A549 (cell line): ENCODE data around the gene CBARP. TPM values are rescaled to one million over a fixed set of nuclear protein-coding genes. Genes with fewer than 3 reads are reported as not detected.

ENCODE experiments used
- ATAC-seq, 2 experiments: fragments of 200-7000 bp in 1 of 2; fragments of >200 bp in 1 of 2; cut with Nextera tagmentation in 1 of 2; cut with Tn5 transposase in 1 of 2; 3 replicates each; pipeline versions ENCODE4 v1.8.0 to v1.9.1; 2018 to 2020; ENCODE audit warnings: mild to moderate bottlenecking in 1 of 2, moderate library complexity in 1 of 2
- CTCF ChIA-PET: fragments of 300-600 bp; sonication (Branson Sonifier 250); formaldehyde crosslinking; extraction: SDS; loops from one replicate; lab custom pipeline; 2021; ENCODE audit warnings: antibody characterized with exemption, inconsistent platforms; lab: Yijun Ruan, JAX
- POLR2A ChIA-PET: fragments of 350-600 bp; formaldehyde crosslinking; extraction: SDS; loops from one replicate; lab custom pipeline; 2021; ENCODE audit warnings: antibody characterized with exemption, inconsistent platforms; lab: Yijun Ruan, JAX
- DNase-seq, 2 experiments: peaks; one replicate each; pipeline versions ENCODE4 v3.0.0 to v3.0.0-alpha.2; 2011 to 2016; ENCODE audit warnings: low read depth in 1 of 2, low spot score in 1 of 2
- FAIRE-seq: peaks from 2 replicates; lab custom pipeline; 2011; peaks lifted over from hg19 to GRCh38; lab: Jason Lieb, UNC
- H3K27ac ChIP-seq, 2 experiments: fragments of >200 bp; sonication (Bioruptor Twin); formaldehyde crosslinking; 3 replicates each; pipeline ENCODE4 v1.5.1; 2016 to 2017
- H3K4me1 ChIP-seq: fragments of >200 bp; sonication (Bioruptor Twin); formaldehyde crosslinking; 3 replicates; pipeline ENCODE4 v1.6.1; 2016
- H3K4me2 ChIP-seq: fragments of >200 bp; sonication (Bioruptor Twin); formaldehyde crosslinking; 3 replicates; pipeline ENCODE4 v1.6.1; 2016
- H3K4me3 ChIP-seq: fragments of >200 bp; sonication (Bioruptor Twin); formaldehyde crosslinking; 3 replicates; pipeline ENCODE4 v1.5.1; 2016
- H3K9me3 ChIP-seq: fragments of >200 bp; sonication (Bioruptor Twin); formaldehyde crosslinking; 3 replicates; pipeline ENCODE4 v1.6.1; 2016
- BHLHE40 ChIP-seq: IDR thresholded peaks from 2 replicates; pipeline ENCODE4 v1.6.1; 2012; ENCODE audit warnings: low read depth, low read length, inconsistent platforms
- CBX2 ChIP-seq: fragments of 200-600 bp; sonication (generic); IDR thresholded peaks from 2 replicates; pipeline ENCODE4 v1.6.1; 2016; ENCODE audit warnings: low read depth, mild to moderate bottlenecking, borderline replicate concordance
- CEBPB ChIP-seq, 2 experiments: fragments of >200 bp in 1 of 2; sonication (Bioruptor Twin) in 1 of 2; formaldehyde crosslinking in 1 of 2; IDR thresholded peaks; 2 replicates each; pipeline ENCODE4 v1.6.1; 2012 to 2016
- EP300 ChIP-seq, 2 experiments: fragments of >200 bp; sonication (Bioruptor Twin); formaldehyde crosslinking; IDR thresholded peaks; 2 replicates in 1 of 2; 3 replicates in 1 of 2; pipeline ENCODE4 v1.6.1; 2016 to 2017
- FOSL2 ChIP-seq, 2 experiments: fragments of 450-650 bp in 1 of 2; fragments of >200 bp in 1 of 2; sonication (Bioruptor Twin) in 1 of 2; formaldehyde crosslinking; IDR thresholded peaks; 2 replicates each; pipeline versions ENCODE4 v1.5.0 to v1.6.1; 2016 to 2020; ENCODE audit warnings: mild to moderate bottlenecking in 1 of 2, moderate library complexity in 1 of 2
- HOXA7 ChIP-seq: fragments of 250-450 bp; sonication (Bioruptor Pico); IDR thresholded peaks from 2 replicates; pipeline ENCODE4 v1.5.0; 2020; ENCODE audit warnings: mild to moderate bottlenecking, moderate library complexity
- HOXB5 ChIP-seq: fragments of 250-450 bp; sonication (Bioruptor Pico); IDR thresholded peaks from 2 replicates; pipeline ENCODE4 v1.5.0; 2020; ENCODE audit warnings: mild to moderate bottlenecking, moderate library complexity
- NFE2L2 ChIP-seq: fragments of 150-350 bp; conservative IDR thresholded peaks from 2 replicates; pipeline ENCODE4 v1.6.1; 2014; ENCODE audit warnings: low read length
- RARB ChIP-seq: fragments of 250-450 bp; sonication (Bioruptor Pico); IDR thresholded peaks from 2 replicates; pipeline ENCODE4 v1.8.0; 2021; ENCODE audit warnings: mild to moderate bottlenecking, moderate library complexity
- SMC3 ChIP-seq: fragments of >200 bp; sonication (Bioruptor Twin); formaldehyde crosslinking; IDR thresholded peaks from 3 replicates; pipeline ENCODE4 v1.6.1; 2018; ENCODE audit warnings: inconsistent platforms
- SREBF2 ChIP-seq: fragments of 450-650 bp; IDR thresholded peaks from 2 replicates; pipeline ENCODE4 v1.6.1; 2014; ENCODE audit warnings: mild to moderate bottlenecking, moderate library complexity
- TFCP2L1 ChIP-seq: fragments of 250-450 bp; sonication (Bioruptor Pico); IDR thresholded peaks from 2 replicates; pipeline ENCODE4 v1.5.0; 2021; ENCODE audit warnings: mild to moderate bottlenecking
- TP53 ChIP-seq: fragments of 250-450 bp; sonication (Bioruptor Pico); IDR thresholded peaks from 2 replicates; pipeline ENCODE4 v1.5.0; 2021; ENCODE audit warnings: mild to moderate bottlenecking, moderate library complexity
- ZSCAN20 ChIP-seq: fragments of 250-450 bp; sonication (Bioruptor Pico); IDR thresholded peaks from 2 replicates; pipeline ENCODE4 v1.8.0; 2022; ENCODE audit warnings: mild to moderate bottlenecking, moderate library complexity
- WGBS: methylation state at CpG from one replicate; pipeline ENCODE4 v1.1.6; 2017; ENCODE audit errors: missing lambda C conversion rate; 5-methylcytosine and 5-hydroxymethylcytosine counted together
- polyA plus RNA-seq, 4 experiments: library from polyadenylated mRNA; depleted of rRNA in 3 of 4; stranded (reverse); fragments of >200 nt; fragmentation: RNase III in 1 of 4; extraction: RNeasy Plus Mini Kit Qiagen cat#74134 plus additional on column Dnase treatment in 1 of 4; gene quantifications; 2 replicates in 3 of 4; 3 replicates in 1 of 4; pipeline ENCODE4 v1.2.3, GENCODE V29; 2011 to 2017
- TF ChIP-seq, protein P1 (sequence below): fragments of 250-450 bp; sonication (Bioruptor Pico); IDR thresholded peaks from 2 replicates; pipeline ENCODE4 v1.5.0; 2021; ENCODE audit warnings: mild to moderate bottlenecking, moderate library complexity, borderline replicate concordance
- TF ChIP-seq, protein P2 (sequence below): IDR thresholded peaks from 2 replicates; pipeline ENCODE4 v1.6.1; 2012; ENCODE audit warnings: low read depth, borderline replicate concordance
- TF ChIP-seq, protein P3 (sequence below): fragments of 250-450 bp; sonication (Bioruptor Pico); IDR thresholded peaks from 2 replicates; pipeline ENCODE4 v1.5.0; 2020; ENCODE audit warnings: low read depth, mild to moderate bottlenecking, moderate library complexity
- TF ChIP-seq, protein P4 (sequence below): IDR thresholded peaks from 2 replicates; pipeline ENCODE4 v1.6.1; 2012
- TF ChIP-seq, protein P5 (sequence below): fragments of >200 bp; sonication (Bioruptor Twin); formaldehyde crosslinking; IDR thresholded peaks from 3 replicates; pipeline ENCODE4 v1.5.1; 2016

The CBARP gene
- polyA plus RNA-seq, 2 of the 4 experiments (the other 2 are of a cell fraction): 0.19 to 2.0 TPM

DNA sequence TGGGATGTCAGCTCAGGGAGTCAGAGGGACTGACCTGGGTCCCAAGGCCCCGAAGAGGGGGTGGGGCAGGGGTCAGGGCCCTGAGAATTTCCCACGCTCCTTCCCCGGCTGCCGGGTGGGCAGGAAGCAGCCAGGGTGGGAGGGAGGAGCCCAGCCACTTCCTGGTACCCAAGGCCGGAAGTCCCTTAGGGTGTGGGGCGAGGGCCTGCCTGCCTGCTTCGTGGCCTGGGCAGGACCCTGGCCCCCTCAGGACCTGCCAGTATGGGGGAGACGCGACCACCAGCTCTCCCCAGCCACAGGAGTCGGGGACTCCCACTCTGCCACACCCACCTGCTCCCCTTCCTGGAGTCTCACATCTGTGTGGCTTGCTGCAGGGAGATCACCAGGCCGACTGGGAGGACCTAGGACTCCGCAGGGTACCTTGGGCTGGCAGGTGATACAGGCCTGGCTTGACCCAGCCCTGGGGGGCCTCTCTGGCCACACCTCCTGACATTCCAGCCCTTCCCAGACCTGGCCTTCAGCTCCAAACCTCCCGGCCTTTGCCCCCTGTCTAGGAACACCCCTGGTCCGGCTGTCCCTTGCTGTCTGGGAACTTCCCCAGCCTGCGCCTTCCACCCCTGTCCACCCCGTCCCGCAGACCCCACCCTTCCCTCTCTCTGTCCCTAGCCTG lies 21.5 kb upstream of the CBARP start (continued):
- peak; percentile 68 for TF ChIP-seq HOXB5 (CRISPR knock-in tag)
- TF ChIP-seq, protein P1, sequence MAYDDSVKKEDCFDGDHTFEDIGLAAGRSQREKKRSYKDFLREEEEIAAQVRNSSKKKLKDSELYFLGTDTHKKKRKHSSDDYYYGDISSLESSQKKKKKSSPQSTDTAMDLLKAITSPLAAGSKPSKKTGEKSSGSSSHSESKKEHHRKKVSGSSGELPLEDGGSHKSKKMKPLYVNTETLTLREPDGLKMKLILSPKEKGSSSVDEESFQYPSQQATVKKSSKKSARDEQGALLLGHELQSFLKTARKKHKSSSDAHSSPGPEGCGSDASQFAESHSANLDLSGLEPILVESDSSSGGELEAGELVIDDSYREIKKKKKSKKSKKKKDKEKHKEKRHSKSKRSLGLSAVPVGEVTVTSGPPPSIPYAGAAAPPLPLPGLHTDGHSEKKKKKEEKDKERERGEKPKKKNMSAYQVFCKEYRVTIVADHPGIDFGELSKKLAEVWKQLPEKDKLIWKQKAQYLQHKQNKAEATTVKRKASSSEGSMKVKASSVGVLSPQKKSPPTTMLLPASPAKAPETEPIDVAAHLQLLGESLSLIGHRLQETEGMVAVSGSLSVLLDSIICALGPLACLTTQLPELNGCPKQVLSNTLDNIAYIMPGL (CRISPR knock-in tag): no peak
- TF ChIP-seq, protein P2, sequence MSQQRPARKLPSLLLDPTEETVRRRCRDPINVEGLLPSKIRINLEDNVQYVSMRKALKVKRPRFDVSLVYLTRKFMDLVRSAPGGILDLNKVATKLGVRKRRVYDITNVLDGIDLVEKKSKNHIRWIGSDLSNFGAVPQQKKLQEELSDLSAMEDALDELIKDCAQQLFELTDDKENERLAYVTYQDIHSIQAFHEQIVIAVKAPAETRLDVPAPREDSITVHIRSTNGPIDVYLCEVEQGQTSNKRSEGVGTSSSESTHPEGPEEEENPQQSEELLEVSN: no peak
- TF ChIP-seq, protein P3, sequence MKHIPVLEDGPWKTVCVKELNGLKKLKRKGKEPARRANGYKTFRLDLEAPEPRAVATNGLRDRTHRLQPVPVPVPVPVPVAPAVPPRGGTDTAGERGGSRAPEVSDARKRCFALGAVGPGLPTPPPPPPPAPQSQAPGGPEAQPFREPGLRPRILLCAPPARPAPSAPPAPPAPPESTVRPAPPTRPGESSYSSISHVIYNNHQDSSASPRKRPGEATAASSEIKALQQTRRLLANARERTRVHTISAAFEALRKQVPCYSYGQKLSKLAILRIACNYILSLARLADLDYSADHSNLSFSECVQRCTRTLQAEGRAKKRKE: 0 out of 2 replicates have a peak, but pooled peaks have one; percentile 5
- no peak for TF ChIP-seq CEBPB (IDR thresholded peaks at IDR 0.05)
- TF ChIP-seq HOXA7 (CRISPR knock-in tag): peak; percentile 98
- 0 out of 2 replicates have a peak, but pooled peaks have one; percentile 4 for TF ChIP-seq ZSCAN20 (CRISPR knock-in tag)
- TF ChIP-seq FOSL2 (IDR thresholded peaks at IDR 0.05): no peak
- TF ChIP-seq FOSL2 (CRISPR knock-in tag; IDR thresholded peaks at IDR 0.05): 0 out of 2 replicates have a peak, but pooled peaks have one; percentile 31
- TF ChIP-seq SREBF2: no peak
- peak; percentile 97 for TF ChIP-seq TFCP2L1
- TF ChIP-seq, protein P4, sequence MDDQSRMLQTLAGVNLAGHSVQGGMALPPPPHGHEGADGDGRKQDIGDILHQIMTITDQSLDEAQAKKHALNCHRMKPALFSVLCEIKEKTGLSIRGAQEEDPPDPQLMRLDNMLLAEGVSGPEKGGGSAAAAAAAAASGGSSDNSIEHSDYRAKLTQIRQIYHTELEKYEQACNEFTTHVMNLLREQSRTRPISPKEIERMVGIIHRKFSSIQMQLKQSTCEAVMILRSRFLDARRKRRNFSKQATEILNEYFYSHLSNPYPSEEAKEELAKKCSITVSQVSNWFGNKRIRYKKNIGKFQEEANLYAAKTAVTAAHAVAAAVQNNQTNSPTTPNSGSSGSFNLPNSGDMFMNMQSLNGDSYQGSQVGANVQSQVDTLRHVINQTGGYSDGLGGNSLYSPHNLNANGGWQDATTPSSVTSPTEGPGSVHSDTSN: peak; percentile 77
- no peak for TF ChIP-seq SMC3
- TF ChIP-seq EP300 (IDR thresholded peaks at IDR 0.05): 0 out of 5 replicates have a peak, but pooled peaks of 1 of the 2 experiments have one; percentile 31
- TF ChIP-seq, protein P5, sequence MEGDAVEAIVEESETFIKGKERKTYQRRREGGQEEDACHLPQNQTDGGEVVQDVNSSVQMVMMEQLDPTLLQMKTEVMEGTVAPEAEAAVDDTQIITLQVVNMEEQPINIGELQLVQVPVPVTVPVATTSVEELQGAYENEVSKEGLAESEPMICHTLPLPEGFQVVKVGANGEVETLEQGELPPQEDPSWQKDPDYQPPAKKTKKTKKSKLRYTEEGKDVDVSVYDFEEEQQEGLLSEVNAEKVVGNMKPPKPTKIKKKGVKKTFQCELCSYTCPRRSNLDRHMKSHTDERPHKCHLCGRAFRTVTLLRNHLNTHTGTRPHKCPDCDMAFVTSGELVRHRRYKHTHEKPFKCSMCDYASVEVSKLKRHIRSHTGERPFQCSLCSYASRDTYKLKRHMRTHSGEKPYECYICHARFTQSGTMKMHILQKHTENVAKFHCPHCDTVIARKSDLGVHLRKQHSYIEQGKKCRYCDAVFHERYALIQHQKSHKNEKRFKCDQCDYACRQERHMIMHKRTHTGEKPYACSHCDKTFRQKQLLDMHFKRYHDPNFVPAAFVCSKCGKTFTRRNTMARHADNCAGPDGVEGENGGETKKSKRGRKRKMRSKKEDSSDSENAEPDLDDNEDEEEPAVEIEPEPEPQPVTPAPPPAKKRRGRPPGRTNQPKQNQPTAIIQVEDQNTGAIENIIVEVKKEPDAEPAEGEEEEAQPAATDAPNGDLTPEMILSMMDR: no peak
- TF ChIP-seq CBX2: no peak
- no peak for TF ChIP-seq NFE2L2
- TF ChIP-seq RARB (CRISPR knock-in tag): peak; percentile 82; the same call in 1 of the 2 replicates

DNA sequence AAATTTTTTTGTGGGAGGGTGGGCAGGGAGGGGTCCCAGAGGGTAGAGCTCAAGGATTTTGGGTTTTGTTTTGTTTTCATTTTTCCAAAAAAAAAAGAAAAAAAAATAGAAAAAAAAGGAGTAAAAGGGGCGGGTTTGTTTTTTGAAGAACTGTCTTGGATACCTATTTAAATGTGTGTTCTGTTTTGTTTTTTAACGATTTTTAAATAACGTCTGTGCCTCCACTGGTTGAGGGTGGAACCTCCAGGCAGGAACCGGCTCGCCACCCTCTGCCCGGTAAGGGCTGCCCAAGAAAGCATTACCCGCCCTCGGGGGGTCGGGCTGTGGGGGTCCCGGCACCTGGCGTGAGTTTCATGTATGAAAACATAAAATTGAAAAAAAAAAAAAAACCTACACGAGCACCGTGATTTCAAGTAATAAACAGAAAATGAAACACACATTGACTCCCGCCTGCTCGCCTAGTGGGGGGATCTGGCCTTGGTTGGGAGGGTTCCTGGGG lies 21.0 kb upstream of the CBARP start:
- ChIA-PET POLR2A (interaction anchor here (1.6 kb wide), 1 partner anchor 10 kb away, joined by 25 read pairs; the partner anchor contains the start of gene CIRBP), CTCF (interaction anchor here (8.4 to 18.7 kb wide), 2 partner anchors 9 to 15 kb away, joined by 107 to 500 read pairs; partner anchors contain the start of genes ATP5F1D and CIRBP)
- Histone ChIP-seq H3K4me2 (peak overlapping the region; percentile 100), H3K27ac (peak overlapping the region; percentile 98 to 99), H3K4me3 (peak overlapping the region; percentile 29), H3K4me1 (peaks cover 82% of the 10 kb centered on the region), H3K9me3 (no peaks in the 10 kb centered on the region)
- 9% methylated on average over 13 of the region's 15 CpGs for WGBS
- DNase-seq: peak in 1 of 2 experiments; percentile 44
- ATAC-seq: no peak
- FAIRE-seq: no peak
- TF ChIP-seq, protein P1 (CRISPR knock-in tag): no peak
- TF ChIP-seq BHLHE40 (no peak), TP53 (no peak), RARB (CRISPR knock-in tag) (no peak)
